Keratinocyte (primary cell): ENCODE data around the gene CORO2A. TPM values are rescaled to one million over a fixed set of nuclear protein-coding genes. Genes with fewer than 3 reads are reported as not detected.

ENCODE experiments used
- DNase-seq: peaks from one replicate; pipeline ENCODE4 v3.0.0-alpha.2; 2011; ENCODE audit warnings: low read depth, missing footprints, low spot score
- FAIRE-seq: peaks from 2 replicates; lab custom pipeline; 2011; peaks lifted over from hg19 to GRCh38; lab: Jason Lieb, UNC
- H2AFZ ChIP-seq: 2 replicates; pipeline ENCODE4 v1.6.0; 2012; ENCODE audit warnings: low read length, control low read depth, inconsistent platforms; ENCODE audit not compliant: control insufficient read depth
- H3K27ac ChIP-seq: 2 replicates; pipeline ENCODE4 v1.5.1; 2011; ENCODE audit warnings: low read length; ENCODE audit not compliant: control insufficient read depth, insufficient read depth
- H3K27me3 ChIP-seq: 3 replicates; pipeline ENCODE4 v1.6.0; 2011; ENCODE audit warnings: low read length; ENCODE audit not compliant: control insufficient read depth, insufficient read depth; ENCODE audit errors: extremely low read depth
- H3K36me3 ChIP-seq, 2 experiments: 2 replicates in 1 of 2; 3 replicates in 1 of 2; pipeline ENCODE4 v1.5.1; 2011; ENCODE audit warnings: low read length in 2 of 2, mild to moderate bottlenecking in 1 of 2; ENCODE audit not compliant: control insufficient read depth in 2 of 2, insufficient read depth in 2 of 2; ENCODE audit errors: extremely low read depth in 1 of 2
- H3K4me1 ChIP-seq: 3 replicates; pipeline ENCODE4 v1.5.1; 2011; ENCODE audit warnings: low read length; ENCODE audit not compliant: control insufficient read depth, insufficient read depth; ENCODE audit errors: extremely low read depth
- H3K4me2 ChIP-seq: 3 replicates; pipeline ENCODE4 v1.6.0; 2011; ENCODE audit warnings: low read depth, low read length; ENCODE audit not compliant: control insufficient read depth, insufficient read depth; ENCODE audit errors: extremely low read depth
- H3K4me3 ChIP-seq, 3 experiments: fragments of 200-600 bp in 1 of 3; sonication (generic) in 1 of 3; 2 replicates in 2 of 3; 3 replicates in 1 of 3; pipeline ENCODE4 v1.5.1; 2011 to 2016; ENCODE audit warnings: low read length in 3 of 3, mild to moderate bottlenecking in 3 of 3, control low read depth in 2 of 3, inconsistent platforms in 1 of 3, low read depth in 1 of 3, mixed read lengths in 1 of 3, mixed run types in 1 of 3, moderate library complexity in 1 of 3; ENCODE audit not compliant: control insufficient read depth in 2 of 3, insufficient read depth in 2 of 3; ENCODE audit errors: extremely low read depth in 1 of 3
- H3K79me2 ChIP-seq: 2 replicates; pipeline ENCODE4 v1.6.0; 2012; ENCODE audit warnings: low read length; ENCODE audit not compliant: control insufficient read depth, insufficient read depth
- H3K9ac ChIP-seq: 3 replicates; pipeline ENCODE4 v1.6.0; 2011; ENCODE audit warnings: low read length; ENCODE audit not compliant: control insufficient read depth, insufficient read depth; ENCODE audit errors: extremely low read depth
- H3K9me1 ChIP-seq: 3 replicates; pipeline ENCODE4 v1.6.0; 2011; ENCODE audit warnings: low read length; ENCODE audit not compliant: control insufficient read depth, insufficient read depth; ENCODE audit errors: extremely low read depth
- H3K9me3 ChIP-seq: 2 replicates; pipeline ENCODE4 v1.5.1; 2012; ENCODE audit warnings: low read depth, low read length; ENCODE audit not compliant: control insufficient read depth
- H4K20me1 ChIP-seq: 3 replicates; pipeline ENCODE4 v1.6.0; 2011; ENCODE audit warnings: low read length; ENCODE audit not compliant: control insufficient read depth, insufficient read depth; ENCODE audit errors: extremely low read depth
- CTCF ChIP-seq, 3 experiments: IDR thresholded peaks in 1 of 3; conservative IDR thresholded peaks in 1 of 3; optimal IDR thresholded peaks in 1 of 3; 2 replicates in 2 of 3; 3 replicates in 1 of 3; pipeline versions ENCODE3 to v1.5.1; 2011; ENCODE audit warnings: low read length in 3 of 3, mild to moderate bottlenecking in 3 of 3, moderate library complexity in 2 of 3, control low read depth in 1 of 3, inconsistent platforms in 1 of 3; ENCODE audit not compliant: insufficient read depth in 2 of 3; ENCODE audit errors: extremely low read depth in 1 of 3
- EZH2 ChIP-seq: IDR thresholded peaks from one replicate; pipeline ENCODE4 v1.6.1; 2012; ENCODE audit warnings: inconsistent platforms, mild to moderate bottlenecking, low read length, moderate library complexity
- dilution Hi-C: fragments of 300-500 bp; cut with MboI; formaldehyde crosslinking; loops from one replicate; pipeline ENCODE4 v1.7.0; 2020; ENCODE audit warnings: low sequenced_read_pairs; ENCODE audit not compliant: extremely low pct_ligation_motif_present
- polyA plus RNA-seq, 5 experiments: library from polyadenylated mRNA; depleted of rRNA in 3 of 5; stranded (reverse) in 3 of 5; stranded (forward) in 1 of 5; unstranded in 1 of 5; fragments of >200 nt; gene quantifications; 1 replicate in 1 of 5; 2 replicates in 3 of 5; 3 replicates in 1 of 5; pipeline versions ENCODE4 v1.2.1 to v1.2.3, GENCODE V29; 2011 to 2012; ENCODE audit warnings: missing spikeins in 2 of 5, low read depth in 1 of 5, low replicate concordance in 1 of 5

Gene CORO2A
- polyA plus RNA-seq, 1 donor (not counting 4 experiments of a cell fraction or from before 2014, with no cell fraction given): 31.7 TPM

GRCh38 chr9:98161851-98162250, 30.6 kb downstream of the CORO2A start:
- Histone ChIP-seq H3K9me1 (peaks cover 11% of the 10 kb centered on the region), H3K36me3 (peaks cover 2 to 4% of the 10 kb centered on the region in 2 experiments), H2AFZ (no peak overlapping the region), H4K20me1 (peaks cover 3% of the 10 kb centered on the region), H3K79me2 (peaks cover 79% of the 10 kb centered on the region), H3K27ac (no peak overlapping the region), H3K9ac (no peak overlapping the region), H3K9me3 (no peaks in the 10 kb centered on the region), H3K4me1 (peaks cover 30% of the 10 kb centered on the region), H3K27me3 (no peaks in the 10 kb centered on the region), H3K4me3 (no peak overlapping the region), H3K4me2 (no peak overlapping the region)
- FAIRE-seq (no peak), DNase-seq (no peak)
- dilution Hi-C loops: no loop called here
- TF ChIP-seq CTCF (optimal IDR thresholded peaks at IDR 0.05 in 1 of 3, IDR thresholded peaks at IDR 0.05 in 1 of 3, conservative IDR thresholded peaks at IDR 0.05 in 1 of 3; ENCODE audit: extremely low read depth in 1 of 3, insufficient read depth in 2 of 3, low read length in 3 of 3) (no peak), EZH2 (no peak)

- no peaks in the 10 kb centered on the region for H3K9me3 ChIP-seq
- peaks cover 11% of the 10 kb centered on the region for H3K9me1 ChIP-seq
- peaks cover 6 to 10% of the 10 kb centered on the region in 2 experiments for H3K36me3 ChIP-seq
- H2AFZ ChIP-seq: no peak overlapping the region
- H3K4me2 ChIP-seq: no peak overlapping the region
- H3K4me3 ChIP-seq: no peak overlapping the region
- H3K27ac ChIP-seq: no peak overlapping the region
- dilution Hi-C loops: no loop called here
- no peak for FAIRE-seq
- H3K9ac ChIP-seq: no peak overlapping the region
- peaks cover 59% of the 10 kb centered on the region for H3K79me2 ChIP-seq
- no peak for TF ChIP-seq CTCF (optimal IDR thresholded peaks at IDR 0.05 in 1 of 3, IDR thresholded peaks at IDR 0.05 in 1 of 3, conservative IDR thresholded peaks at IDR 0.05 in 1 of 3; ENCODE audit: extremely low read depth in 1 of 3, insufficient read depth in 2 of 3, low read length in 3 of 3)
- no peak for TF ChIP-seq EZH2
- peaks cover 3% of the 10 kb centered on the region for H4K20me1 ChIP-seq
- no peaks in the 10 kb centered on the region for H3K27me3 ChIP-seq
- peaks cover 30% of the 10 kb centered on the region for H3K4me1 ChIP-seq
- DNase-seq: no peak
Measured at GRCh38 chr9:98159790-98160189, 32.6 kb downstream of the CORO2A start.
